Right ventricle myocardium superior (tissue), 1 donor: Measurements from ENCODE around the gene SYTL3. TPM values are rescaled to one million over a fixed set of nuclear protein-coding genes. Genes with fewer than 3 reads are reported as not detected.

ENCODE experiments used
- ATAC-seq: fragments of 200-7000 bp; cut with Tn5 transposase; one replicate; pipeline ENCODE4 v1.9.1; 2020; ENCODE audit warnings: mild to moderate bottlenecking; ENCODE audit not compliant: poor library complexity
- DNase-seq: peaks from one replicate; pipeline ENCODE4 v3.0.0-alpha.2; 2020
- intact Hi-C: fragments of 100-400 bp; cut with DNase I; formaldehyde crosslinking; loops from one replicate; pipeline ENCODE4 v1.11.2; 2022
- total RNA-seq: library from RNA; stranded (reverse); fragmentation: NEBNext Ultra II Directional; extraction: Animal tissue kit (Norgen Biotek cat#: 25700); gene quantifications from one replicate; pipeline ENCODE4 v1.2.1, GENCODE V29; 2021
- donor health status: DM: no; HTN: yes; CAD: no; lungs with severe emphysema.

Gene SYTL3
- total RNA-seq, 1 donor from 2014 or later: 11.7 TPM

- no peak for DNase-seq
- no peak for ATAC-seq
- intact Hi-C loops: loop anchor here (5.0 to 10.0 kb wide), 3 partner anchors 69 to 267 kb away; partner anchors contain the start of gene EZR
Observed at GRCh38 chr6:158705386-158706126, 55.7 kb downstream of the SYTL3 start.

GRCh38 chr6:158706369-158706982, 56.6 kb downstream of the SYTL3 start:
- DNase-seq (peak; percentile 78), ATAC-seq (peak; percentile 60)
- intact Hi-C loops: loop anchor here (5.0 to 10.0 kb wide), 3 partner anchors 68 to 266 kb away; partner anchors contain the start of gene EZR

- ATAC-seq (peak; percentile 67), DNase-seq (peak; percentile 69)
- intact Hi-C loops: loop anchor here (5.0 to 10.0 kb wide), 3 partner anchors 68 to 265 kb away; partner anchors contain the start of gene EZR
Observed at GRCh38 chr6:158707120-158707820, 57.4 kb downstream of the SYTL3 start.

GRCh38 chr6:158707821-158708195, 58.0 kb downstream of the SYTL3 start:
- ATAC-seq (peak; percentile 47), DNase-seq (peak; percentile 60)
- intact Hi-C loops: loop anchor here (5.0 to 10.0 kb wide), 3 partner anchors 67 to 264 kb away; partner anchors contain the start of gene EZR

GRCh38 chr6:158708239-158708638, 58.4 kb downstream of the SYTL3 start:
- intact Hi-C loops: loop anchor here (5.0 to 10.0 kb wide), 3 partner anchors 67 to 264 kb away; partner anchors contain the start of gene EZR
- ATAC-seq (peak; percentile 65), DNase-seq (peak; percentile 75)

GRCh38 chr6:158709809-158710208, 60.0 kb downstream of the SYTL3 start:
- ATAC-seq: no peak
- DNase-seq: no peak
- intact Hi-C loops: loop anchor here (5.0 to 10.0 kb wide), 3 partner anchors 65 to 262 kb away; partner anchors contain the start of gene EZR

GRCh38 chr6:158711264-158711663, 61.4 kb downstream of the SYTL3 start:
- no peak for ATAC-seq
- intact Hi-C loops: no loop called here
- no peak for DNase-seq

GRCh38 chr6:158713469-158713868, 63.6 kb downstream of the SYTL3 start:
- ATAC-seq: no peak
- intact Hi-C loops: no loop called here
- no peak for DNase-seq

- intact Hi-C loops: no loop called here
- no peak for ATAC-seq
- DNase-seq: no peak
Observed at GRCh38 chr6:158714706-158715105, 64.9 kb downstream of the SYTL3 start.

- intact Hi-C loops: no loop called here
- ATAC-seq (peak; percentile 48), DNase-seq (no peak)
Observed at GRCh38 chr6:158715330-158716311, 65.8 kb downstream of the SYTL3 start.

GRCh38 chr6:158717341-158718330, 67.8 kb downstream of the SYTL3 start:
- intact Hi-C loops: no loop called here
- no peak for ATAC-seq
- DNase-seq: no peak

- peak; percentile 44 for ATAC-seq
- intact Hi-C loops: no loop called here
- DNase-seq: no peak
Observed at GRCh38 chr6:158718461-158719046, 68.7 kb downstream of the SYTL3 start.

- ATAC-seq (no peak), DNase-seq (no peak)
- intact Hi-C loops: no loop called here
Observed at GRCh38 chr6:158722176-158722729, 72.4 kb downstream of the SYTL3 start.

- DNase-seq (no peak), ATAC-seq (no peak)
- intact Hi-C loops: no loop called here
Observed at GRCh38 chr6:158725704-158726103, 75.8 kb downstream of the SYTL3 start.

GRCh38 chr6:158729906-158730540, 80.2 kb downstream of the SYTL3 start:
- intact Hi-C loops: no loop called here
- DNase-seq (no peak), ATAC-seq (no peak)

GRCh38 chr6:158730541-158730907, 80.7 kb downstream of the SYTL3 start:
- DNase-seq: no peak
- no peak for ATAC-seq
- intact Hi-C loops: no loop called here
